Upper lobe of right lung (tissue), 1 donor: ENCODE data around the gene DCC. TPM values are rescaled to one million over a fixed set of nuclear protein-coding genes. Genes with fewer than 3 reads are reported as not detected.

Experiments used
- ATAC-seq: fragments of 200-7000 bp; cut with Tn5 transposase; one replicate; pipeline ENCODE4 v1.9.1; 2020; ENCODE audit warnings: mild to moderate bottlenecking, moderate library complexity
- DNase-seq: peaks from one replicate; pipeline ENCODE4 v3.0.0-alpha.2; 2020
- H3K27ac ChIP-seq: fragments of 200-600 bp; one replicate; pipeline ENCODE4 v1.8.0; 2022
- H3K27me3 ChIP-seq: fragments of 200-600 bp; one replicate; pipeline ENCODE4 v1.8.0; 2022; ENCODE audit warnings: mild to moderate bottlenecking
- H3K36me3 ChIP-seq: fragments of 200-600 bp; one replicate; pipeline ENCODE4 v1.8.0; 2022
- H3K4me1 ChIP-seq: fragments of 200-600 bp; one replicate; pipeline ENCODE4 v1.8.0; 2022
- H3K4me3 ChIP-seq: fragments of 200-600 bp; one replicate; pipeline ENCODE4 v1.8.0; 2022; ENCODE audit warnings: mild to moderate bottlenecking
- H3K9me3 ChIP-seq: fragments of 200-600 bp; one replicate; pipeline ENCODE4 v1.8.0; 2022
- intact Hi-C: fragments of 100-400 bp; cut with DNase I; formaldehyde crosslinking; loops from one replicate; pipeline ENCODE4 v1.11.0; 2022
- total RNA-seq: library from RNA; stranded (reverse); fragmentation: NEBNext Ultra II Directional; extraction: Animal tissue kit (Norgen Biotek cat#: 25700); gene quantifications from one replicate; pipeline ENCODE4 v1.2.1, GENCODE V29; 2021
- TF ChIP-seq, protein P1 (sequence below): fragments of 200-600 bp; IDR thresholded peaks from one replicate; pipeline ENCODE4 v1.8.0; 2022; ENCODE audit warnings: antibody characterized with exemption
- donor health status: DM: no; HTN: yes; CAD: no; lungs with severe emphysema.

DCC gene
- total RNA-seq, 1 donor from 2014 or later, result 7.1 TPM

DNA sequence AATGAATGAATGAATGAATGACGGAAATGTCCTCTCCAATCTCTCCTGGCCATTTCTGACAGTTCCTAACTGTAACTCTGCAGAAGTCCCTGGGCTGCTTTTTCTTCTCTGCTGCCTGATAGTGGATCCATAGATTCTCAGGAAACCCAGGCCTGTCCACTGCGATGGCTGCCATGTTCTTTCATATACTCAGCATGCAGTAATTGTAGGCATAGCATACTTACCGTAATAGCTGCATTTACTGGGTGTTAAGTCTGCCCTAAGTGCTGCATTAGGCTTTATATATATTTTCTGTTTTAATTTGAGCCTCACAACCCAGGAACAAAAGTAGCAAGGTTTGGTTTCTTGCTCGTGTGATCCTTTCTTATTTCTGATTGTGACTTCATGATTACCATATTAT is 122.9 kb downstream of the DCC start:
- Histone ChIP-seq H3K9me3 (no peaks in the 10 kb centered on the region), H3K27me3 (no peaks in the 10 kb centered on the region), H3K27ac (no peak overlapping the region), H3K4me3 (no peak overlapping the region), H3K36me3 (no peaks in the 10 kb centered on the region), H3K4me1 (no peaks in the 10 kb centered on the region)
- TF ChIP-seq, protein P1, sequence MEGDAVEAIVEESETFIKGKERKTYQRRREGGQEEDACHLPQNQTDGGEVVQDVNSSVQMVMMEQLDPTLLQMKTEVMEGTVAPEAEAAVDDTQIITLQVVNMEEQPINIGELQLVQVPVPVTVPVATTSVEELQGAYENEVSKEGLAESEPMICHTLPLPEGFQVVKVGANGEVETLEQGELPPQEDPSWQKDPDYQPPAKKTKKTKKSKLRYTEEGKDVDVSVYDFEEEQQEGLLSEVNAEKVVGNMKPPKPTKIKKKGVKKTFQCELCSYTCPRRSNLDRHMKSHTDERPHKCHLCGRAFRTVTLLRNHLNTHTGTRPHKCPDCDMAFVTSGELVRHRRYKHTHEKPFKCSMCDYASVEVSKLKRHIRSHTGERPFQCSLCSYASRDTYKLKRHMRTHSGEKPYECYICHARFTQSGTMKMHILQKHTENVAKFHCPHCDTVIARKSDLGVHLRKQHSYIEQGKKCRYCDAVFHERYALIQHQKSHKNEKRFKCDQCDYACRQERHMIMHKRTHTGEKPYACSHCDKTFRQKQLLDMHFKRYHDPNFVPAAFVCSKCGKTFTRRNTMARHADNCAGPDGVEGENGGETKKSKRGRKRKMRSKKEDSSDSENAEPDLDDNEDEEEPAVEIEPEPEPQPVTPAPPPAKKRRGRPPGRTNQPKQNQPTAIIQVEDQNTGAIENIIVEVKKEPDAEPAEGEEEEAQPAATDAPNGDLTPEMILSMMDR, result no peak
- no peak for ATAC-seq
- intact Hi-C loops, result no loop called here
- no peak for DNase-seq

DNA sequence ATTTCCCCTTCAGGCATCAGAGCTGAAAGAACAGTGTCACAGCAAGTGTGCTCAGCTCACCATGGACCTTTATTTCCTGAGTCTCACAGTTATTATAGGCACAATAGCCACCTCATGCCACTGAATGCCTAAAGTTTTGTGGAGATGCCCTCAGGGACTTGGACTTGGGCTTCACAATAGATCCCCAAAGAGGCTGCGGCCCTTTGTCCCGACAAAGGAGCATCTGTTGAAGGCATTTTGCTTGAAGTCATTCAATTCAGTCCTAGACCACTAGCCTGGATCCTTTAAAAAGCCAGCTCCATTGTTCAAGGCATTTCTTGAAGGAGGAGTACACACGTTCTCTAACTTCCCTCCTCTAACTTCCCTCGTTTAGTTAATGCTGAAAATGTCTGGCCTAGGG is 125.4 kb downstream of the DCC start:
- no peaks in the 10 kb centered on the region for H3K27me3 ChIP-seq
- no peaks in the 10 kb centered on the region for H3K36me3 ChIP-seq
- DNase-seq (no peak), ATAC-seq (no peak)
- intact Hi-C loops, result no loop called here
- no peak overlapping the region for H3K4me3 ChIP-seq
- H3K27ac ChIP-seq, result no peak overlapping the region
- no peaks in the 10 kb centered on the region for H3K4me1 ChIP-seq
- H3K9me3 ChIP-seq, result no peaks in the 10 kb centered on the region
- TF ChIP-seq, protein P1, result no peak

- ATAC-seq (no peak), DNase-seq (no peak)
- Histone ChIP-seq H3K36me3 (no peaks in the 10 kb centered on the region), H3K9me3 (no peaks in the 10 kb centered on the region), H3K4me1 (no peaks in the 10 kb centered on the region), H3K27me3 (no peaks in the 10 kb centered on the region), H3K4me3 (no peak overlapping the region), H3K27ac (no peak overlapping the region)
- intact Hi-C loops, result no loop called here
- TF ChIP-seq, protein P1, result no peak
Measured at GRCh38 chr18:52468496-52468895, 128.5 kb downstream of the DCC start.

DNA sequence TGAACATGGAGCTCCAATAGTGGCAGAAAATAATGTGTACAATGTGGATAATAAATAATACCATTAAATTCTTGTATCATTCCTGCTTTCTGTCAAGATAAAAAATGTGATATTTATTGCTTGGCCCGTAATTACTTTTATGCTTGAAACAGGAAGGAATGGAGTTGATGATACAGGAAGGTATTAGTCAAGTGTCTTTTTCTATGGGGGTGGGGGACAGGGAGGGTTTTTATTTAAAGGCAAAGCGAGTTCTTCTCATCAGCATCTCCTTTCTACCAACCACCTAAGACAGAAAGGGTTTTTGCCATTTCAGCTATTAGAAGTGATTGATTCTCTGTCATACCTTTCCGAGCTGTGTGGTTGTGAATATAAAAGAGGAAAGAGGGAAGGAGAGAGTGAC is 135.3 kb downstream of the DCC start:
- H3K27ac ChIP-seq, result no peak overlapping the region
- H3K4me3 ChIP-seq, result no peak overlapping the region
- no peaks in the 10 kb centered on the region for H3K36me3 ChIP-seq
- no peak for ATAC-seq
- no peaks in the 10 kb centered on the region for H3K9me3 ChIP-seq
- H3K27me3 ChIP-seq, result no peaks in the 10 kb centered on the region
- TF ChIP-seq, protein P1, result no peak
- H3K4me1 ChIP-seq, result no peaks in the 10 kb centered on the region
- intact Hi-C loops, result no loop called here
- no peak for DNase-seq

- DNase-seq, result peak; percentile 69
- TF ChIP-seq, protein P1, result no peak
- intact Hi-C loops, result no loop called here
Measured at GRCh38 chr18:52481116-52481515, 141.1 kb downstream of the DCC start.

GRCh38 chr18:52484977-52485376 is 145.0 kb downstream of the DCC start:
- H3K4me3 ChIP-seq, result no peak overlapping the region
- no peaks in the 10 kb centered on the region for H3K36me3 ChIP-seq
- ATAC-seq (no peak), DNase-seq (no peak)
- no peaks in the 10 kb centered on the region for H3K4me1 ChIP-seq
- H3K9me3 ChIP-seq, result no peaks in the 10 kb centered on the region
- TF ChIP-seq, protein P1, result no peak
- H3K27ac ChIP-seq, result no peak overlapping the region
- H3K27me3 ChIP-seq, result no peaks in the 10 kb centered on the region
- intact Hi-C loops, result no loop called here

More at GRCh38 chr18:52481116-52481515, 141.1 kb downstream of the DCC start:
- Histone ChIP-seq H3K36me3 (no peaks in the 10 kb centered on the region), H3K4me3 (no peak overlapping the region), H3K27ac (no peak overlapping the region), H3K27me3 (no peaks in the 10 kb centered on the region), H3K9me3 (no peaks in the 10 kb centered on the region), H3K4me1 (no peaks in the 10 kb centered on the region)
- peak; percentile 80 for ATAC-seq
